HFF-Myc (cell line): ENCODE data around the gene SLC10A6.
A peak's percentile ranks its signal among the peaks of the same experiment; 100 is the strongest.

Source experiments
- DNase-seq: peaks from one replicate; pipeline ENCODE4 v3.0.0-alpha.2; 2011; ENCODE audit warnings: low read depth; ENCODE audit errors: extremely low read depth
- H3K4me3 ChIP-seq: replicated peaks from 2 replicates; pipeline ENCODE4 v1.5.1; 2011; ENCODE audit warnings: low read depth, mild to moderate bottlenecking, control low read depth, low read length
- TF ChIP-seq, protein P1 (sequence below): IDR thresholded peaks from 2 replicates; pipeline ENCODE4 v1.5.1; 2012; ENCODE audit warnings: mild to moderate bottlenecking, low read depth, low read length, control low read depth; ENCODE audit errors: missing control alignments

Gene SLC10A6

GRCh38 chr4:86848732-86849619 is at the start of gene SLC10A6:
TSS of gene SLC10A6 (minus strand) at chr4:86849384. CDS start at chr4:86849115, 269 bp downstream.
- H3K4me3 ChIP-seq = peak within 1 kb of the TSS; percentile 23
- no peak for DNase-seq
- TF ChIP-seq, protein P1, sequence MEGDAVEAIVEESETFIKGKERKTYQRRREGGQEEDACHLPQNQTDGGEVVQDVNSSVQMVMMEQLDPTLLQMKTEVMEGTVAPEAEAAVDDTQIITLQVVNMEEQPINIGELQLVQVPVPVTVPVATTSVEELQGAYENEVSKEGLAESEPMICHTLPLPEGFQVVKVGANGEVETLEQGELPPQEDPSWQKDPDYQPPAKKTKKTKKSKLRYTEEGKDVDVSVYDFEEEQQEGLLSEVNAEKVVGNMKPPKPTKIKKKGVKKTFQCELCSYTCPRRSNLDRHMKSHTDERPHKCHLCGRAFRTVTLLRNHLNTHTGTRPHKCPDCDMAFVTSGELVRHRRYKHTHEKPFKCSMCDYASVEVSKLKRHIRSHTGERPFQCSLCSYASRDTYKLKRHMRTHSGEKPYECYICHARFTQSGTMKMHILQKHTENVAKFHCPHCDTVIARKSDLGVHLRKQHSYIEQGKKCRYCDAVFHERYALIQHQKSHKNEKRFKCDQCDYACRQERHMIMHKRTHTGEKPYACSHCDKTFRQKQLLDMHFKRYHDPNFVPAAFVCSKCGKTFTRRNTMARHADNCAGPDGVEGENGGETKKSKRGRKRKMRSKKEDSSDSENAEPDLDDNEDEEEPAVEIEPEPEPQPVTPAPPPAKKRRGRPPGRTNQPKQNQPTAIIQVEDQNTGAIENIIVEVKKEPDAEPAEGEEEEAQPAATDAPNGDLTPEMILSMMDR = no peak

GRCh38 chr4:86898562-86898961 is 49.4 kb upstream of the SLC10A6 start:
- TF ChIP-seq, protein P1 = no peak
- DNase-seq = no peak
- no peak overlapping the region for H3K4me3 ChIP-seq

- no peak for DNase-seq
- TF ChIP-seq, protein P1 = no peak
- H3K4me3 ChIP-seq = no peak overlapping the region
These were observed 47.4 kb upstream of the SLC10A6 start for GRCh38 chr4:86896596-86896995.

GRCh38 chr4:86895692-86896488 is 46.7 kb upstream of the SLC10A6 start:
- no peak for DNase-seq
- TF ChIP-seq, protein P1 = peak; percentile 48
- H3K4me3 ChIP-seq = no peak overlapping the region

DNA sequence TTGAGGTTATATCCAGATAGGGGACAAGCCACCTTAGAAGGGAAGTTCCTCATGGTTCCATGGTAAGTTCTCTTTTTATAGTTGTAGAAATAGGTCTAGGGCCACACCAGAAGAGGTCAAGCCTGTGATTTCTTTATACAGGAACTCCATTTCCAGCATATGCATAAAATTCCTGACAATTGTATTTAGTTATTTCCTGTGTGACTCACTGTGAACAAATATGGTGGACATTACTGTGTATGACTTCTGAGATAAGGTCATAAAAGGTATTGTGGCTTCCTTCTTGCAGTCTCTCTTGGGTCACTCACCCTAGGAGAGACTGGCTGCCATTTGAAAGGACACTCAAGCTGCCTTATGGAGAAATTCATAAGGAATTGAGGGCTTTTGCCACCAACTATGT is 45.3 kb upstream of the SLC10A6 start:
- no peak for DNase-seq
- no peak overlapping the region for H3K4me3 ChIP-seq
- TF ChIP-seq, protein P1 = no peak

DNA sequence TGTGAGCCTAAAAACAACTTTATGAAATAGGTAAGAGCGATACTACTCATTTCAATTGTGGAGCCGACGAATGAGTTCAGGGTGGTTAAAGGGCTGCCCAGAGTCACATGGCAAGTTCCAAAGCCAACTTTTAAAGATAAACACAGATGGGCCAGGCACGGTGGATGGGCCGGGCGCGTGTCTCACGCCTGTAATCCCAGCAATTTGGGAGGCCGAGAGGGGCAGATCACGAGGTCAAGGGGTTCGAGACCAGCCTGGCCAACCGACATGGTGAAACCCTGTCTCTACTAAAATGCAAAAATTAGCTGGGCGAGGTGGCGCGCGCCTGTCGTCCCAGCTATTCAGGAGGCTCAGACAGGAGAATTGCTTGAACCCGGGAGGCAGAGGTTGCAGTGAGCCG is 44.0 kb upstream of the SLC10A6 start:
- DNase-seq = no peak
- TF ChIP-seq, protein P1 = no peak
- peak overlapping the region; percentile 50; the same call in 1 of the 2 replicates for H3K4me3 ChIP-seq
